SK-N-SH (cell line): ENCODE measurements around the gene SLC6A8. TPM values are rescaled to one million over a fixed set of nuclear protein-coding genes. Genes with fewer than 3 reads are reported as not detected.
A peak's percentile ranks its signal among the peaks of the same experiment; 100 is the strongest.

Source experiments
- CTCF ChIA-PET: fragments of 300-600, 350-600 bp; formaldehyde crosslinking; extraction: SDS; loops from one replicate; lab custom pipeline; 2021; lab: Yijun Ruan, JAX
- POLR2A ChIA-PET: fragments of 350-600 bp; sonication (Branson Sonifier 250); formaldehyde crosslinking; extraction: SDS; loops from one replicate; lab custom pipeline; 2020; ENCODE audit warnings: antibody characterized with exemption, inconsistent platforms; lab: Yijun Ruan, JAX
- DNase-seq: peaks from one replicate; pipeline ENCODE4 v3.0.0; 2012
- H2AFZ ChIP-seq: fragments of 200-600 bp; sonication (generic); 2 replicates; pipeline ENCODE4 v1.8.1; 2016; ENCODE audit warnings: antibody characterized with exemption, mild to moderate bottlenecking, low read depth
- H3F3A ChIP-seq: fragments of 200-600 bp; sonication (generic); replicated peaks from 2 replicates; pipeline ENCODE3; 2016; ENCODE audit warnings: antibody characterized with exemption, mild to moderate bottlenecking; ENCODE audit not compliant: insufficient read depth
- H3K27ac ChIP-seq, 2 experiments: fragments of 200-500 bp in 1 of 2; fragments of 200-600 bp in 1 of 2; sonication (Bioruptor generic) in 1 of 2; sonication (generic), shearing (Covaris generic) in 1 of 2; 2 replicates each; pipeline versions ENCODE4 v1.5.1 to v1.6.1; 2014 to 2016; ENCODE audit warnings: low read depth in 2 of 2, inconsistent platforms in 1 of 2, low read length in 1 of 2, mild to moderate bottlenecking in 1 of 2, mixed read lengths in 1 of 2
- H3K27me3 ChIP-seq: fragments of 200-600 bp; sonication (generic), shearing (Covaris generic); 2 replicates; pipeline ENCODE4 v1.6.1; 2016; ENCODE audit warnings: mixed run types; ENCODE audit not compliant: insufficient read depth
- H3K36me3 ChIP-seq, 2 experiments: fragments of 200-500 bp in 1 of 2; fragments of 200-600 bp in 1 of 2; sonication (Bioruptor generic) in 1 of 2; sonication (generic) in 1 of 2; replicated peaks in 1 of 2; 2 replicates each; pipeline versions ENCODE3 to v1.5.1; 2014 to 2016; ENCODE audit warnings: low read length in 1 of 2, mild to moderate bottlenecking in 1 of 2; ENCODE audit not compliant: insufficient read depth in 2 of 2, control insufficient read depth in 1 of 2
- H3K4me1 ChIP-seq, 2 experiments: fragments of 200-500 bp in 1 of 2; fragments of 200-600 bp in 1 of 2; sonication (Bioruptor generic) in 1 of 2; sonication (generic), shearing (Covaris generic) in 1 of 2; 2 replicates each; pipeline versions ENCODE4 v1.5.1 to v1.6.1; 2014 to 2016; ENCODE audit warnings: low read depth in 1 of 2, low read length in 1 of 2, mixed run types in 1 of 2; ENCODE audit not compliant: insufficient read depth in 2 of 2, control insufficient read depth in 1 of 2
- H3K4me2 ChIP-seq: fragments of 200-600 bp; sonication (generic), shearing (Covaris generic); 2 replicates; pipeline ENCODE4 v1.6.1; 2017; ENCODE audit warnings: mixed run types
- H3K4me3 ChIP-seq, 2 experiments: fragments of 200-500 bp in 1 of 2; fragments of 200-600 bp in 1 of 2; sonication (Bioruptor generic) in 1 of 2; sonication (generic), shearing (Covaris generic) in 1 of 2; 2 replicates each; pipeline versions ENCODE4 v1.5.1 to v1.8.1; 2014 to 2016; ENCODE audit warnings: low read depth in 2 of 2, inconsistent platforms in 1 of 2, low read length in 1 of 2, mild to moderate bottlenecking in 1 of 2, mixed read lengths in 1 of 2, moderate library complexity in 1 of 2
- H3K79me2 ChIP-seq: fragments of 200-600 bp; sonication (generic); 2 replicates; pipeline ENCODE4 v1.8.1; 2017; ENCODE audit warnings: mild to moderate bottlenecking; ENCODE audit not compliant: insufficient read depth
- H3K9ac ChIP-seq: fragments of 200-600 bp; sonication (generic); 2 replicates; pipeline ENCODE4 v1.6.1; 2017; ENCODE audit warnings: mixed run types
- H3K9me2 ChIP-seq: fragments of 200-600 bp; sonication (generic); 2 replicates; pipeline ENCODE4 v1.6.1; 2017; ENCODE audit warnings: mixed run types
- H3K9me3 ChIP-seq: fragments of 200-600 bp; sonication (generic); 2 replicates; pipeline ENCODE4 v1.6.1; 2017; ENCODE audit warnings: mixed run types, mild to moderate bottlenecking, moderate library complexity
- H4K20me1 ChIP-seq: fragments of 200-600 bp; sonication (generic); 2 replicates; pipeline ENCODE4 v1.6.1; 2017; ENCODE audit warnings: mild to moderate bottlenecking, mixed run types; ENCODE audit not compliant: insufficient read depth
- EP300 ChIP-seq, 2 experiments: IDR thresholded peaks; 2 replicates each; pipeline versions ENCODE4 v1.4.0 to v1.6.1; 2012; ENCODE audit warnings: borderline replicate concordance in 1 of 2, low read depth in 1 of 2, low read length in 1 of 2
- FOXJ3 ChIP-seq: sonication (generic); formaldehyde crosslinking; IDR thresholded peaks from 2 replicates; pipeline ENCODE4 v1.5.1; 2020; ENCODE audit warnings: mild to moderate bottlenecking, missing genetic modification reagents
- FOXM1 ChIP-seq: IDR thresholded peaks from 2 replicates; pipeline ENCODE4 v1.4.0; 2012; ENCODE audit warnings: low read depth, mild to moderate bottlenecking
- GABPA ChIP-seq: IDR thresholded peaks from 2 replicates; pipeline ENCODE4 v1.4.0; 2012; ENCODE audit warnings: low read depth, mild to moderate bottlenecking
- GATA2 ChIP-seq: sonication (generic); formaldehyde crosslinking; IDR thresholded peaks from 2 replicates; pipeline ENCODE4 v1.5.0; 2020; ENCODE audit warnings: mild to moderate bottlenecking, missing genetic modification reagents
- MEF2A ChIP-seq: IDR thresholded peaks from 2 replicates; pipeline ENCODE4 v1.4.0; 2012; ENCODE audit warnings: low read depth, borderline replicate concordance
- MXI1 ChIP-seq: IDR thresholded peaks from 2 replicates; pipeline ENCODE4 v1.6.1; 2012; ENCODE audit warnings: mild to moderate bottlenecking, low read depth, low read length, improper control_type of control experiment
- PBX3 ChIP-seq: IDR thresholded peaks from 2 replicates; pipeline ENCODE4; 2012
- POLR2AphosphoS5 ChIP-seq: IDR thresholded peaks from 2 replicates; pipeline ENCODE4 v1.6.1; 2012; ENCODE audit warnings: low read depth, low read length
- RFX5 ChIP-seq: IDR thresholded peaks from 2 replicates; pipeline ENCODE4 v1.6.1; 2012; ENCODE audit warnings: mild to moderate bottlenecking, improper control_type of control experiment, low read length
- RXRA ChIP-seq: IDR thresholded peaks from 2 replicates; pipeline ENCODE4 v1.4.0; 2012; ENCODE audit warnings: low read depth, mild to moderate bottlenecking, borderline replicate concordance
- TAF1 ChIP-seq: IDR thresholded peaks from 2 replicates; pipeline ENCODE4 v1.6.1; 2012; ENCODE audit warnings: low read depth, mild to moderate bottlenecking, low read length, moderate library complexity, borderline replicate concordance
- TEAD4 ChIP-seq: IDR thresholded peaks from 2 replicates; pipeline ENCODE4 v1.4.0; 2012; ENCODE audit warnings: mild to moderate bottlenecking, borderline replicate concordance; ENCODE audit not compliant: insufficient read depth
- YY1 ChIP-seq: IDR thresholded peaks from 2 replicates; pipeline ENCODE4 v1.4.0; 2012; ENCODE audit warnings: low read depth, mild to moderate bottlenecking
- WGBS: methylation state at CpG from one replicate; pipeline ENCODE4 v1.1.6; 2017; ENCODE audit warnings: low lambda C conversion rate; 5-methylcytosine and 5-hydroxymethylcytosine counted together
- polyA plus RNA-seq, 3 experiments: library from polyadenylated mRNA; depleted of rRNA; stranded (reverse); fragments of >200 nt; gene quantifications; 2 replicates each; pipeline ENCODE4 v1.2.3, GENCODE V29; 2012
- TF ChIP-seq, protein P1 (sequence below): fragments of 150-350 bp; IDR thresholded peaks from 2 replicates; pipeline ENCODE4 v1.6.1; 2017; ENCODE audit warnings: antibody characterized with exemption, low read length, low read depth, borderline replicate concordance
- TF ChIP-seq, protein P2 (sequence below): IDR thresholded peaks from 2 replicates; pipeline ENCODE4 v1.4.0; 2012; ENCODE audit warnings: low read depth
- TF ChIP-seq, protein P3 (sequence below): IDR thresholded peaks from 2 replicates; pipeline ENCODE4 v1.4.0; 2012; ENCODE audit warnings: low read depth, borderline replicate concordance

Gene SLC6A8
- polyA plus RNA-seq, 1 of the 3 experiments (the other 2 are of a cell fraction): 30.8 TPM

GRCh38 chrX:153719238-153719637 lies 31.5 kb downstream of the SLC6A8 start:
- Histone ChIP-seq H3K9me2 (no peaks in the 10 kb centered on the region), H3K36me3 (peaks cover 11 to 35% of the 10 kb centered on the region in 2 experiments), H3F3A (no peaks in the 10 kb centered on the region), H3K4me2 (no peak overlapping the region), H3K79me2 (peaks cover 59% of the 10 kb centered on the region), H3K4me1 (peaks cover 0 to 7% of the 10 kb centered on the region in 2 experiments; a peak in 1 of 4 replicates), H4K20me1 (peaks cover 33% of the 10 kb centered on the region), H3K4me3 (no peak overlapping the region), H3K9ac (no peak overlapping the region), H3K27ac (no peak overlapping the region), H2AFZ (no peak overlapping the region), H3K27me3 (no peaks in the 10 kb centered on the region; the same call in 1 of the 2 replicates), H3K9me3 (no peaks in the 10 kb centered on the region)
- 50% methylated on average over 1 of the region's 2 CpGs for WGBS
- CTCF ChIA-PET: interaction anchor here (0.8 to 1.1 kb wide), 3 partner anchors 12 to 165 kb away, joined by 3 to 5 read pairs (median 5); no protein-coding TSS in a partner anchor
- POLR2A ChIA-PET: no interaction called here
- no peak for TF ChIP-seq POLR2AphosphoS5
- no peak for TF ChIP-seq MEF2A
- no peak for DNase-seq

DNA sequence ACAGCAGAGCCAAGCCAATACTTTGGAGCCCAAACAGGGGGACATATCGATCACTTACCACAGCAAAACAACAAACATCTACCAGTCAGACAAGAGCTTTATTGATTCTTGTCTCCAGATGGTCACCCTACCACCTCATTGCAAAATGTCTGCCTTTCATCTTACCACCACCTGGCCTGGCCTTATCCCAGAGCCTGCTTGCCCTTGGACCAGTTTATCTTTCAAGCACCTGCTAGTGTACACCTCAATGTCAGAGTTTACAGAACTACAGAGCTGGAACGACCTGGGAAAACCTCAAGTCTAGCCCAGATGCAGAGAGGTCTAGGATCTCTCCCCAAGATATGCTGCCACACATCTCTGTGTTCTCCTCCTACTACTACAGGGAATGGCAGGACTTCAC lies 32.0 kb downstream of the SLC6A8 start:
- H3K4me3 ChIP-seq: no peak overlapping the region
- 13% methylated on average over 1 of the region's 2 CpGs for WGBS
- no peak overlapping the region for H3K4me2 ChIP-seq
- no peak overlapping the region for H3K27ac ChIP-seq
- peaks cover 33% of the 10 kb centered on the region for H4K20me1 ChIP-seq
- no peaks in the 10 kb centered on the region for H3K9me2 ChIP-seq
- no peak overlapping the region for H3K9ac ChIP-seq
- TF ChIP-seq, protein P1, sequence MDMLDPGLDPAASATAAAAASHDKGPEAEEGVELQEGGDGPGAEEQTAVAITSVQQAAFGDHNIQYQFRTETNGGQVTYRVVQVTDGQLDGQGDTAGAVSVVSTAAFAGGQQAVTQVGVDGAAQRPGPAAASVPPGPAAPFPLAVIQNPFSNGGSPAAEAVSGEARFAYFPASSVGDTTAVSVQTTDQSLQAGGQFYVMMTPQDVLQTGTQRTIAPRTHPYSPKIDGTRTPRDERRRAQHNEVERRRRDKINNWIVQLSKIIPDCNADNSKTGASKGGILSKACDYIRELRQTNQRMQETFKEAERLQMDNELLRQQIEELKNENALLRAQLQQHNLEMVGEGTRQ: no peak
- TF ChIP-seq FOXM1: no peak
- TF ChIP-seq, protein P2, sequence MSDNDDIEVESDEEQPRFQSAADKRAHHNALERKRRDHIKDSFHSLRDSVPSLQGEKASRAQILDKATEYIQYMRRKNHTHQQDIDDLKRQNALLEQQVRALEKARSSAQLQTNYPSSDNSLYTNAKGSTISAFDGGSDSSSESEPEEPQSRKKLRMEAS: no peak
- TF ChIP-seq TAF1: no peak
- no peak for TF ChIP-seq TEAD4
- TF ChIP-seq EP300 (IDR thresholded peaks at IDR 0.05; ENCODE audit: borderline replicate concordance in 1 of 2, low read depth in 1 of 2, low read length in 1 of 2): no peak
- H3K9me3 ChIP-seq: no peaks in the 10 kb centered on the region
- ChIA-PET POLR2A (no interaction called here), CTCF (interaction anchor here (0.8 to 1.7 kb wide), 3 partner anchors 11 to 165 kb away, joined by 3 to 11 read pairs (median 5); no protein-coding TSS in a partner anchor)
- peaks cover 59% of the 10 kb centered on the region for H3K79me2 ChIP-seq
- no peaks in the 10 kb centered on the region for H3F3A ChIP-seq
- H3K27me3 ChIP-seq: no peaks in the 10 kb centered on the region; the same call in 1 of the 2 replicates
- H3K36me3 ChIP-seq: peaks cover 8 to 33% of the 10 kb centered on the region in 2 experiments
- peaks cover 0 to 7% of the 10 kb centered on the region in 2 experiments; a peak in 1 of 4 replicates for H3K4me1 ChIP-seq
- DNase-seq: no peak
- H2AFZ ChIP-seq: no peak overlapping the region

DNA sequence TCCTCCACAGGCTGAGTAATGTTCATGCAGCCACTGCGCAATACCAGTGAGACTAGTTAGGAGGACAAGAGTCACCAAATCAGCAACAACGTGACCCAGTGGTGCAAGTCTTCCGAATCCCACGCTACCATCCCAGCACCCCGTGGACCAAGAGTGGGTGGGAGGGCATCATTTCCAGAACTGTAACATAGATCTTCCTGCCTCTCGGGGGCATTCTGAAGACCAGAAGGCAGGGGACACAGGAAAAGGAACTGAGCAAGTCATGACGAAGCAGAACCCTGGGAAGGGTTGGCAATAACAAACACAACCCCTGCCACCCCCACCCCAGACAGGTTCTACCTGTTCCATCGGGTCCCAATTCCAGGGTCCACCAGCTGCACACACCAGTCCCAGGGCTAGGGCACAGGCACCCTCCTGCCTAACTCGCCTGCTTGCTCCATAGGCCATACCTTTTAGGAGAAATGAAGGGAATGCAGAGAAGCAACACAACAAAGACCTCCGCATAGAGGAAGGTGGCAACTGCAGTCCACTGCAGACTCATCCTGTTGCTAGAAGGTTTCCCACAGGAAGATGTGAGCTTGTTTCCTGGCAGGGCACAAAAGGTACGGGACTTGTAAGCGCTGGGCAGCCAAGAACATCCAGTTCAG lies 35.1 kb downstream of the SLC6A8 start:
- POLR2A ChIA-PET: no interaction called here
- H2AFZ ChIP-seq: no peak overlapping the region
- TF ChIP-seq, protein P1: no peak
- TF ChIP-seq MXI1: no peak
- TF ChIP-seq, protein P3, sequence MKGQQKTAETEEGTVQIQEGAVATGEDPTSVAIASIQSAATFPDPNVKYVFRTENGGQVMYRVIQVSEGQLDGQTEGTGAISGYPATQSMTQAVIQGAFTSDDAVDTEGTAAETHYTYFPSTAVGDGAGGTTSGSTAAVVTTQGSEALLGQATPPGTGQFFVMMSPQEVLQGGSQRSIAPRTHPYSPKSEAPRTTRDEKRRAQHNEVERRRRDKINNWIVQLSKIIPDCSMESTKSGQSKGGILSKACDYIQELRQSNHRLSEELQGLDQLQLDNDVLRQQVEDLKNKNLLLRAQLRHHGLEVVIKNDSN: no peak
- no peak for TF ChIP-seq POLR2AphosphoS5
- TF ChIP-seq EP300 (IDR thresholded peaks at IDR 0.05; ENCODE audit: borderline replicate concordance in 1 of 2, low read depth in 1 of 2, low read length in 1 of 2): no peak
- TF ChIP-seq GATA2: no peak
- no peak for TF ChIP-seq YY1
- TF ChIP-seq FOXJ3: no peak
- TF ChIP-seq PBX3: no peak
- TF ChIP-seq RXRA: no peak
- no peak for TF ChIP-seq RFX5
- no peak for TF ChIP-seq GABPA

More for the DNA sequence above, 35.1 kb downstream of the SLC6A8 start:
- 22% methylated on average over 12 of the region's 12 CpGs for WGBS
- Histone ChIP-seq H3K27ac (peak overlapping the region; percentile 76), H3K9ac (peak overlapping the region; percentile 76), H3K36me3 (peaks cover 8 to 26% of the 10 kb centered on the region in 2 experiments), H3F3A (no peaks in the 10 kb centered on the region), H3K79me2 (peaks cover 49% of the 10 kb centered on the region), H3K4me3 (peak overlapping the region; percentile 63 to 64), H3K4me2 (peak overlapping the region; percentile 84), H3K4me1 (peaks cover 7 to 36% of the 10 kb centered on the region in 2 experiments; a peak in 3 of 4 replicates), H3K9me2 (no peaks in the 10 kb centered on the region), H3K9me3 (no peaks in the 10 kb centered on the region), H4K20me1 (peaks cover 33% of the 10 kb centered on the region), H3K27me3 (no peaks in the 10 kb centered on the region; the same call in 1 of the 2 replicates)
- DNase-seq: no peak
- CTCF ChIA-PET: interaction anchor here (1.1 kb wide), 1 partner anchor 14 kb away, joined by 4 read pairs; no protein-coding TSS in a partner anchor
